ENCODE results near the gene SIAH3.
"Not testable (repeated sequence)": the region's sequence is repeated elsewhere in the genome, so short reads cannot be mapped to it uniquely, and the experiment has no call there.

SIAH3 gene

GRCh38 chr13:45765464-45765863 is 86.1 kb downstream of the SIAH3 start:
- no peaks in the 10 kb centered on the region for H3K9me3 ChIP-seq (ENCODE audit: control insufficient read depth in 2 of 2, low read length in 2 of 2)
- H3K4me3 ChIP-seq (ENCODE audit: low read length in 2 of 2) = no peak overlapping the region
- H3K9ac ChIP-seq (ENCODE audit: low read length in 2 of 2) = no peak overlapping the region
- no peaks in the 10 kb centered on the region for H3K36me3 ChIP-seq (ENCODE audit: control insufficient read depth in 2 of 2, insufficient read depth in 2 of 2, low read length in 2 of 2)
- peaks cover 15% of the 10 kb centered on the region for H3K4me1 ChIP-seq (ENCODE audit: control insufficient read depth, insufficient read depth, low read length)
- no peaks in the 10 kb centered on the region for H3K27me3 ChIP-seq (ENCODE audit: control insufficient read depth in 1 of 2, insufficient read depth in 2 of 2, low read length in 2 of 2)
- no peak overlapping the region for H3K27ac ChIP-seq (ENCODE audit: low read length)

- H3K4me1 ChIP-seq (ENCODE audit: control insufficient read depth, insufficient read depth, low read length) = peaks cover 4% of the 10 kb centered on the region
- no peak overlapping the region for H3K4me3 ChIP-seq (ENCODE audit: low read length in 2 of 2)
- H3K9me3 ChIP-seq (ENCODE audit: control insufficient read depth in 2 of 2, low read length in 2 of 2) = no peaks in the 10 kb centered on the region
- no peak overlapping the region for H3K27ac ChIP-seq (ENCODE audit: low read length)
- H3K27me3 ChIP-seq (ENCODE audit: control insufficient read depth in 1 of 2, insufficient read depth in 2 of 2, low read length in 2 of 2) = no peaks in the 10 kb centered on the region
- H3K36me3 ChIP-seq (ENCODE audit: control insufficient read depth in 2 of 2, insufficient read depth in 2 of 2, low read length in 2 of 2) = no peaks in the 10 kb centered on the region
- H3K9ac ChIP-seq (ENCODE audit: low read length in 2 of 2) = no peak overlapping the region
Observed at GRCh38 chr13:45763419-45763818, 88.1 kb downstream of the SIAH3 start.

GRCh38 chr13:45757589-45757988 is 94.0 kb downstream of the SIAH3 start:
- not testable (repeated sequence) for H3K27ac ChIP-seq (ENCODE audit: low read length); H3K27me3 ChIP-seq (ENCODE audit: control insufficient read depth in 1 of 2, insufficient read depth in 2 of 2, low read length in 2 of 2); H3K36me3 ChIP-seq (ENCODE audit: control insufficient read depth in 2 of 2, insufficient read depth in 2 of 2, low read length in 2 of 2); H3K4me1 ChIP-seq (ENCODE audit: control insufficient read depth, insufficient read depth, low read length); H3K9ac ChIP-seq (ENCODE audit: low read length in 2 of 2); H3K4me3 ChIP-seq (ENCODE audit: low read length in 2 of 2); H3K9me3 ChIP-seq (ENCODE audit: control insufficient read depth in 2 of 2, low read length in 2 of 2)

GRCh38 chr13:45756498-45756897 is 95.1 kb downstream of the SIAH3 start:
- not testable (repeated sequence) for H3K4me1 ChIP-seq (ENCODE audit: control insufficient read depth, insufficient read depth, low read length); H3K4me3 ChIP-seq (ENCODE audit: low read length in 2 of 2); H3K9me3 ChIP-seq (ENCODE audit: control insufficient read depth in 2 of 2, low read length in 2 of 2); H3K36me3 ChIP-seq (ENCODE audit: control insufficient read depth in 2 of 2, insufficient read depth in 2 of 2, low read length in 2 of 2); H3K9ac ChIP-seq (ENCODE audit: low read length in 2 of 2); H3K27ac ChIP-seq (ENCODE audit: low read length); H3K27me3 ChIP-seq (ENCODE audit: control insufficient read depth in 1 of 2, insufficient read depth in 2 of 2, low read length in 2 of 2)

- Histone ChIP-seq H3K27ac (ENCODE audit: low read length) (no peak overlapping the region), H3K4me1 (ENCODE audit: control insufficient read depth, insufficient read depth, low read length) (no peaks in the 10 kb centered on the region)
Observed at GRCh38 chr13:45752510-45752909, 99.0 kb downstream of the SIAH3 start.

GRCh38 chr13:45751885-45752284 is 99.7 kb downstream of the SIAH3 start:
- Histone ChIP-seq H3K36me3 (ENCODE audit: control insufficient read depth in 2 of 2, insufficient read depth in 2 of 2, low read length in 2 of 2) (no peaks in the 10 kb centered on the region), H3K4me3 (ENCODE audit: low read length in 2 of 2) (no peak overlapping the region), H3K9ac (ENCODE audit: low read length in 2 of 2) (no peak overlapping the region), H3K27ac (ENCODE audit: low read length) (no peak overlapping the region), H3K9me3 (ENCODE audit: control insufficient read depth in 2 of 2, low read length in 2 of 2) (peaks cover 0 to 2% of the 10 kb centered on the region in 2 donors), H3K27me3 (ENCODE audit: control insufficient read depth in 1 of 2, insufficient read depth in 2 of 2, low read length in 2 of 2) (no peaks in the 10 kb centered on the region), H3K4me1 (ENCODE audit: control insufficient read depth, insufficient read depth, low read length) (no peaks in the 10 kb centered on the region)

More at GRCh38 chr13:45752510-45752909, 99.0 kb downstream of the SIAH3 start:
- Histone ChIP-seq H3K27me3 (ENCODE audit: control insufficient read depth in 1 of 2, insufficient read depth in 2 of 2, low read length in 2 of 2) (no peaks in the 10 kb centered on the region), H3K9ac (ENCODE audit: low read length in 2 of 2) (no peak overlapping the region), H3K9me3 (ENCODE audit: control insufficient read depth in 2 of 2, low read length in 2 of 2) (peaks cover 2 to 4% of the 10 kb centered on the region in 2 donors), H3K36me3 (ENCODE audit: control insufficient read depth in 2 of 2, insufficient read depth in 2 of 2, low read length in 2 of 2) (no peaks in the 10 kb centered on the region), H3K4me3 (ENCODE audit: low read length in 2 of 2) (no peak overlapping the region)

- Histone ChIP-seq H3K27me3 (ENCODE audit: control insufficient read depth in 1 of 2, insufficient read depth in 2 of 2, low read length in 2 of 2) (no peaks in the 10 kb centered on the region), H3K9ac (ENCODE audit: low read length in 2 of 2) (no peak overlapping the region)
Observed at GRCh38 chr13:45750566-45750965, 101.0 kb downstream of the SIAH3 start.

GRCh38 chr13:45748941-45749759 is 102.4 kb downstream of the SIAH3 start:
- Histone ChIP-seq H3K27ac (ENCODE audit: low read length) (no peak overlapping the region), H3K9me3 (ENCODE audit: control insufficient read depth in 2 of 2, low read length in 2 of 2) (no peaks in the 10 kb centered on the region), H3K4me3 (ENCODE audit: low read length in 2 of 2) (no peak overlapping the region), H3K9ac (ENCODE audit: low read length in 2 of 2) (no peak overlapping the region), H3K27me3 (ENCODE audit: control insufficient read depth in 1 of 2, insufficient read depth in 2 of 2, low read length in 2 of 2) (no peaks in the 10 kb centered on the region), H3K4me1 (ENCODE audit: control insufficient read depth, insufficient read depth, low read length) (no peaks in the 10 kb centered on the region), H3K36me3 (ENCODE audit: control insufficient read depth in 2 of 2, insufficient read depth in 2 of 2, low read length in 2 of 2) (no peaks in the 10 kb centered on the region)

More at GRCh38 chr13:45750566-45750965, 101.0 kb downstream of the SIAH3 start:
- no peak overlapping the region for H3K27ac ChIP-seq (ENCODE audit: low read length)
- no peaks in the 10 kb centered on the region for H3K36me3 ChIP-seq (ENCODE audit: control insufficient read depth in 2 of 2, insufficient read depth in 2 of 2, low read length in 2 of 2)
- no peak overlapping the region for H3K4me3 ChIP-seq (ENCODE audit: low read length in 2 of 2)
- H3K9me3 ChIP-seq (ENCODE audit: control insufficient read depth in 2 of 2, low read length in 2 of 2) = no peaks in the 10 kb centered on the region
- H3K4me1 ChIP-seq (ENCODE audit: control insufficient read depth, insufficient read depth, low read length) = no peaks in the 10 kb centered on the region

- H3K36me3 ChIP-seq (ENCODE audit: control insufficient read depth in 2 of 2, insufficient read depth in 2 of 2, low read length in 2 of 2) = no peaks in the 10 kb centered on the region
- H3K9ac ChIP-seq (ENCODE audit: low read length in 2 of 2) = no peak overlapping the region
- no peaks in the 10 kb centered on the region for H3K9me3 ChIP-seq (ENCODE audit: control insufficient read depth in 2 of 2, low read length in 2 of 2)
- H3K27me3 ChIP-seq (ENCODE audit: control insufficient read depth in 1 of 2, insufficient read depth in 2 of 2, low read length in 2 of 2) = no peaks in the 10 kb centered on the region
- no peak overlapping the region for H3K4me3 ChIP-seq (ENCODE audit: low read length in 2 of 2)
- no peaks in the 10 kb centered on the region for H3K4me1 ChIP-seq (ENCODE audit: control insufficient read depth, insufficient read depth, low read length)
- H3K27ac ChIP-seq (ENCODE audit: low read length) = no peak overlapping the region
Observed at GRCh38 chr13:45747071-45747470, 104.5 kb downstream of the SIAH3 start.

GRCh38 chr13:45744979-45745378 is 106.6 kb downstream of the SIAH3 start:
- Histone ChIP-seq H3K36me3 (ENCODE audit: control insufficient read depth in 2 of 2, insufficient read depth in 2 of 2, low read length in 2 of 2) (no peaks in the 10 kb centered on the region), H3K4me1 (ENCODE audit: control insufficient read depth, insufficient read depth, low read length) (no peaks in the 10 kb centered on the region), H3K4me3 (ENCODE audit: low read length in 2 of 2) (no peak overlapping the region), H3K9me3 (ENCODE audit: control insufficient read depth in 2 of 2, low read length in 2 of 2) (no peaks in the 10 kb centered on the region), H3K27ac (ENCODE audit: low read length) (no peak overlapping the region), H3K9ac (ENCODE audit: low read length in 2 of 2) (no peak overlapping the region), H3K27me3 (ENCODE audit: control insufficient read depth in 1 of 2, insufficient read depth in 2 of 2, low read length in 2 of 2) (no peaks in the 10 kb centered on the region)

- Histone ChIP-seq H3K27ac (ENCODE audit: low read length) (no peak overlapping the region), H3K4me3 (ENCODE audit: low read length in 2 of 2) (no peak overlapping the region), H3K9me3 (ENCODE audit: control insufficient read depth in 2 of 2, low read length in 2 of 2) (no peaks in the 10 kb centered on the region), H3K4me1 (ENCODE audit: control insufficient read depth, insufficient read depth, low read length) (no peaks in the 10 kb centered on the region), H3K36me3 (ENCODE audit: control insufficient read depth in 2 of 2, insufficient read depth in 2 of 2, low read length in 2 of 2) (no peaks in the 10 kb centered on the region), H3K9ac (ENCODE audit: low read length in 2 of 2) (no peak overlapping the region), H3K27me3 (ENCODE audit: control insufficient read depth in 1 of 2, insufficient read depth in 2 of 2, low read length in 2 of 2) (no peaks in the 10 kb centered on the region)
Observed at GRCh38 chr13:45742985-45743384, 108.6 kb downstream of the SIAH3 start.

Data from stomach smooth muscle (tissue), 2 donors.